ENCODE measurements around the gene XRCC2.
"Not testable (repeated sequence)": the region's sequence is repeated elsewhere in the genome, so short reads cannot be mapped to it uniquely, and the experiment has no call there.

Gene XRCC2

DNA sequence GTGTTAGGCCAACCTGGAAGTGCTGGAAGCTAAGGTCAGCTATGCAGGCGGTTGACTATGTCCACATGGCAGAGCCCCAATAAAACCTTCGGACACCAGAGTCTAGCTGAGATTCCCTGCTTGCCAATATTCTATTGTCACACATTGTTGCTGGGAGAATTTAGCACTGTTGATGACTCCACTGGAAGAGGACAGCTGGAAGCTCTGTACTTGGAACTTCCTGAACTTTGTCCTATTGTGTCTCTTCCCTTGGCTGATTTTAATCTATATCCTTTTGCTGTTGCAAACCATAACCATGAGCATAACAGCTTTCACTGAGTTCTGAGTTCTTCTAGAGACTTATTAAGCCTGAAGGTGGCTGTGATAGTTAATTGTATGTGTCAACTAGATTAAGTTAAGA, 12.0 kb downstream of the XRCC2 start:
- DNase-seq: no peak

DNA sequence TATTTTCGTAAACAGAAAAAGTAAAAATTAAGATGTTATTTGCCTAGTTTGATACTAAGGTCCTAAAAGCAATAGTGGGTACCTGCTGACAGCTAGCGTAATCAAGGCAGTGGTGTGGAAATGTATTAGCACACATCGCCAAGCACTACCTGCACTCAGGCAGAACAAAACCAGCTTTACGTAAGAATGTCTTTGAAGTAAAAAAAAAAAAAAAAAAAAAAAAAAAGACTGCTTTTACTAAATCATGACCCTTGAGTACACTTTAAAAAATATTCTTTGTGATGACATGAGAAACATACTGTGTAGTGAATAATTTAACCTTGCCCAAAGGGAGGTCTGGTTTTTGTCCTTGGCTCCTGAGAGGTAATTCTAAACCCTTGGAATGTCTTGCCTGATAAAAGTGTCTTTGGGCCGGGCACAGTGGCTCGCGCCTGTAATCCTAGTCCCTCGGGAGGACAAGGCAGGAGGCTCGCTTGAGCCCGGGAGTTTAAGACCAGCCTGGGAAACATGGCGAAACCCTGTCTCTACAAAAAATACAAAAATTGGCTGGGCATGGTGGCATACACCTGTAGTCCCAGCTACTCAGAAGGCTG, 12.7 kb downstream of the XRCC2 start:
- no peak for DNase-seq

DNA sequence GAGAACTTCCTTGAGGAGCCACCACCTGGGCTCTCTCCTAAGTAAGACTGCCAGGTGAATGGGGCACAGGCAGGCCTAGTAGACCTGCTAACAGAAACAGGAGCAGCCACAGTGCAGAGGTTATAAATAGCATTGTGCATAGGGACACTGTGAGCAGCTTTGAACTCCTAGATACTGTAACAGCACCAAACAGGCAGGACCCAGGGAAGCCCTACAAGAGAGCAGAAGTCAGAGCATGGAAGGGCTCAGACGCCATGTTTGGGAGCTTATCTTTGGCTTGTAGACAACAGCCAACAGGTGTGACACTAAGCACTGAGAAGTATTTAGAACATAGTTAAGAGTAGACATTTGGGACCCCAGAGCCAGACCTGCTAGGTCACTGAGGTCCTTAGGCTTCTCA, 14.5 kb downstream of the XRCC2 start:
- DNase-seq: no peak

DNA sequence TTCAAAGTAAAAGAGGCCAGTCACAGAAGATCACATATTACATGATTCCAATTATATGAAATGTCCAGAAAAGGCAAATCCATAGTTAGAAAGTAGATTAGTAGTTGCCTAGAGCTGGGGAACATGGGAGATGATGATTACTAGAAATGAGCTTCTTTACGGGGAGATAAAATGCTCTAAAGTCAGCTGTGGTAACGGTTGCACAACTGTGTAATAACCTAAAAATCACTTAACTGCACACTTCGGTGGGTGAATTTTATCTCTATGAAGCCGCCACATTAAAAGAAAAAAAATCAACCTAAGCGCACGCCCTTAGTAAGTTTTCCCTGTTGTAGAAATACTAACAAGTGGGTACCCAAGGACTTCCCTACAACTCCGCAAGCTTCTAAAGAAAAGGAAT, 15.9 kb downstream of the XRCC2 start:
- no peak for DNase-seq

DNA sequence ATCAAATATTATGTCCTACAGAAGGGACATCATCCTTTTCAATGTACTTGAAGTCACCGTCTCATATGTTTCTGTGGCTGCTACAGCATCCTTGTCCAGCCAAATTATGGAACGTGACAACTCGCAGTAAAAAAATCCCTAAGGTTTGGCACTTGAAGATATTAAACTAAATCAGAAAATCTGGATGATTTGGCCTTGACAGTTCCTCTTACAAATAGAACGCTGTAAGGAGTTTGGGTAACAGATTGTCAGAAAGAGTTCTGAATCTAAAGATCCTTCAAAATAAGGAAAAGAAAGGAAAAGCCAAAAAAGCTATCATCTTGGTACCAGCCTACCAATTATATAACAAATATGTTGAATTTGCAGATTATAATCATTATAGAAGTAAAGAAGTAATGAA, 21.0 kb downstream of the XRCC2 start:
- DNase-seq: no peak

DNA sequence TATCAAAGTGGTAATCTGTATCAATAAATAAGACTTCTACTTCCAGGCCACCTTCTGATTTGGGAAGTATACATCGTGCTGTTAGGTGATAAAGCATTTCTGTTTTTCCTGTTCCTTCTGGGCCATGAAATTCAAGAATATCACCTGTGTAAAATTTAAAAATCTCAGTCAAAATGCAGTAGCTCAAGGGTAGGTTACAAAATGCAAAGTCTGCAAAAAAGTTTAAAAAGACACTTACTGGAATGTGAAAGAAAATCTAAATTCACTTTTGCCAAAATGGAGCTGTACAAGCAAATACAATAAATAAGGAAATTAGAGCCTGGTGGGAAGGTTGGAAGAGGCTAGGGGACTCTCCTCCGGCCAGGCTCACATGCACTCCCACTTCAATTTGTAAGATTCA, 26.7 kb downstream of the XRCC2 start:
- no peak for DNase-seq

DNA sequence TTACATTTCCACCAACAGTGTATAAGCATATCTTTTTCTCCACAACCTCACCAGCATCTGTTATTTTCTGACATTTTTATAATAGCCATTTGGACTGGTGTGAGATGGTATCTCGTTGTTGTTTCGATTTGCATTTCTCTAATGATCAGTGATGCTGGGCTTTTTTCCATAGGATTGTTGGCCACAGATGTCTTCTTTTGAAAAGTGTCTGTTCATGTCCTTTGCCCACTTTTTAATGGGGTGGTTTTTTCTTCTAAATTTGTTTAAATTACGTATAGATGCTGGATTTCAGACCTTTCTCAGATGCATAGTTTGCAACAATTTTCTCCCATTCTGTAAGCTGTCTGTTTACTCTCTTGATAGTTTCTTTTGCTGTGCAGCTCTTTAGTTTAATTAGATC, 28.9 kb downstream of the XRCC2 start:
- no peak for DNase-seq

DNA sequence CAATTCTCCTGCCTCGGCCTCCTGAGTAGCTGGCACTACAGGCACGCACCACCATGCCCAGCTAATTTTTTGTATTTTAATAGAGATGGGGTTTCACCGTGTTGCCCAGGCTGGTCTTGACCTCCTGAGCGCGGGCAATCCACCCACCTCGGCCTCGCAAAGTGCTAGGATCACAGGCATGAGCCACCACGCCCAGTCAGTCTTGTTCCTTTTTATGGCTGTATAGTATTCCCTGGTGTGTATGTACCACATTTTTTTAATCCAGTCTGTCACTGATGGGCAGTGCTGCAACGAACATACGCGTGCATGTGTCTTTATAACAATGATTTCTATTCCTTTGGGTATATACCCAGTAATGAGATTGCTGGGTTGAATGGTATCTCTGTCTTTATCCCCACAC, 29.4 kb downstream of the XRCC2 start:
- not testable (repeated sequence) for DNase-seq

DNA sequence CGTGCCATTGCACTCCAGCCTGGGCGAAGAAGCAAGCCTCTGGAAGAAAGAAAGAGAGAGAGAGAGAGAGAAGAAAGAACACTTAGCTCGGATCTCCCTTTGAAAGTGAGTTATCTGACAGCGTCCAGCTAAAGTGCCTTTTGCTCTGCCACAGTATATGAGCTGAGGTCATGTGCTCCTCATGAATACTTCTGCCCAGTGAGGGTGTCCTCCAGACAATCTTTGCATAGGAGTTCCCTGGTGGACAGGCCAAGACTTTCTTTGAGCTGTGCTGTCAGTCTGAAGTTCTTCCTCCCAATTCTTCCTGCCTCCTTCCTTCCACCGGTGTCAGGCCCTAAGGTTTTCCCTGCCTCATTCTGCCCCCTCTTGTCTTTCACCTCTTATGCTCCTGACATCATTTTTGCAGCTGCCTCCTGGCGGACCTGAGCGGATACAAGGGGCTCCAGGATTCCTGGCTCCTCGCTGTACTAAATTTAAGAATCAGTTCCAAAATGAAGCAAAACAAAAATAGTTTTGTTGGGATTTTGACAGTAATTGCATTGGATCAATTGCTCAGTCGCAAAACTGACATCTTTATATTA, 31.9 kb downstream of the XRCC2 start:
- no peak for DNase-seq

DNA sequence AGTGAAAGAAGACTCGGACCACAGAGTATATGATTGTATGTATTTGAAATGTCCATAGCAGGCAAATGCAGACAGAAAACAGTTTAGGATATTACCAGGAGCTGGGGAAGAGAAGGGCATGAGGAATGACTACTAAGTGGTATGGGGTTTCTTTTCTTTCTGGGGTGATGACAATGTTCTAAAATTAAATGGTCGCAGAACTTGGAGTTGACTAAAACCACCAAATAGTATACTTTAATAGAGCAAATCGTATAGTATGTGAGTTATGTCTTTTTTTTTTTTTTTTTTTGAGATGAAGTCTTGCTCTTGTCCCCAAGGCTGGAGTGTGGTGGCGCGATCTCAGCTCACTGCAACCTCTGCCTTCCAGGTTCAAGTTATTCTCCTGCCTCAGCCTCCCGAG, 34.6 kb downstream of the XRCC2 start:
- DNase-seq: no peak

DNA sequence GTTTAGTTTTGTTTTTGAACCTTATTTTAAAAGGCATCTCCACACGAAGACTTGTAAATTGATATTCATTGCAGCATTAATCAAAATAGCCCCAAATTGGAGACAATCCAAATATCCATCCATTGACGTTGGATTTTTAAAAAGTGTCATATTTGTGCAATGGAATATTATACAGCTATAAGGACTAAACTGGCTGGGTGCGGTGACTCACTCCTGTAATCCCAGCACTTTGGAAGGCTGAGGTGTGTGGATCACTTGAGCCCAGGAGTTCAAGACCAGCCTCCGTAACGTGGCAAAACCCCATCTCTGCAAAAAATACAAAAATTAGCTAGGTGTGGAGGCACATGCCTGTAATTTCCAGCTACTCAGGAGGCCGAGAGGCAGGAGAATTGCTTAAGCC, 35.1 kb downstream of the XRCC2 start:
- no peak for DNase-seq

DNA sequence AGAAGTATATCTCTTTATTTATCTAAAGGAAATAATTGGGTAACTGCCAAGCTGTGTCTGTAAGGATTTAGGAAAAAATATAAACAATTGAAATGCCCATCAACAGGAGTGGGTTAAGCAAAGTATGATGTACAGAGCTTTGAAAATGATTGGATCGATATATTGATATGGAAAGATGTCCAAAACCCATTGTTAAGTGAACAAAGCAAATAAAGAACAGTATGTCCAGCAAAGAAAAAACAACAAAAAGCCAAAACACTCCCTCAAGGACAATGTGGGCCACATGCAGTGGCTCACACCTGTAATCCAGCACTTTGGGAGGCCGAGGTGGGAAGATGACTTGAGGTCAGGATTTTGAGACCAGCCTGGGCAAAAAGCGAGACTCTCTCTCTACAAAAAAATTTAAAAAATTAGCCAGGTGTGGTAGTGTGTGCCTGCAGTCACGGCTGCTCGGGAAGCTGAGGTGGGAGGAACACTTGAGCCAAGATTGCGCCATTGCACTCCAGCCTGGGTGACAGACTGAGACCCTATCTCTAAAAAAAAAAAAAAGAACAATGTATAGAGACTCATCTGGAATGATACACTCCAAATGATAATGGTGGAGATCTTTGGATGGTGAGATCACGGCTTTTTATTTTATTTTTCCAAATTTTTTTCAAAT, 37.9 kb downstream of the XRCC2 start:
- no peak for DNase-seq

DNA sequence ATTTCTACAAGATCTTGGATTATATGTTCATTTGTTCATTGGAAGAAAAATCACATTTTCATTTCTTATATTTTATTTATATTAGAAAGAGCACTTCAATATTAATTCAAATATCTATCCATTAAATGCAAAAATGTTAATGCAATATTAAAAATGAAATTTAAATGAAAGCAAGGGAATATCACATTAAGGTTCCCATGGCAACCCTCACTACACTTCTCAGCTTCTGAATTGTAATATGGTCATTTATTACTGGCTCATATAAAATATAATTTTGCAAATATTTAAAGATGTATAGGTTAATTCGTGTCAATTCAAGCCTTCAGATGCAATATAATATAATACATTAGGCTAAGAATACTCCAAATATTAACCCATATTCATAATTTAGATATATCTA, 38.8 kb downstream of the XRCC2 start:
- no peak for DNase-seq

DNA sequence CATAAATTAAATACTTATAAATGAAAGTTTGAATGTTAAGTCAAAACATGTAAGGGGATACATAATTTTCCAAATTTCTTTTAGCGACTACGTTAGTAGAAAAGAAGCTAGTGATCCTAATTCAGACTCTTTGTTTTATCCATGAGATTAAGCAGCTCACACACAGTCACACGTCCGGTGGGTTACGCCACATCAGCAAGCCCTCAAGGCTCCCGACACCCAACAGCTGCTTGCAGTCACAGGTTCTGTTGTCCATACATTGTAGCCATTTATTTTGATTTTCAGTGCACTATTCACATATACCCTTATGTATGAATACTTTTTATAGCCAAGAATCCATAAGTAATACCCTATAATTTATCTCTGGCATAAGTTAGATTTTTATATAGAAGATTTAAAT, 39.5 kb downstream of the XRCC2 start:
- DNase-seq: no peak

DNA sequence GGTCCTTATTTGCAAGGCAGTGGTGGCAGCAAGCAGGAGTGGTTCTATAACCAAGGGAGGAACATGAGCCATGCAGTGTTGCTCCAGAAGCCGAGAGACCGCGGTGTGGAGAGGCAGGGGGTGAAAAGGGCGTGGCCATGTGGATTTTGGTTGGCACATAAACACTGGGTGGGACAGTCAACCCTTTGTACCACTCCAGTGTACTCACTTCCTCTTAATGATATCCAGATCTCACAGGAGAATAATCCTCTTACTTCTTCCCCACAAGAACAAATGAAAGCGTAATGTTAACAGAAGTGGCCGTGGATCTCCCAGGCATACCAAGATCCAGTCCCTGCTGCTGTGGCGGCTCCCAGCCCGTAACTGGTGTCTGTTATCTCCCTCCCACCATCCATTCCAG, 42.4 kb downstream of the XRCC2 start:
- DNase-seq: no peak

DNA sequence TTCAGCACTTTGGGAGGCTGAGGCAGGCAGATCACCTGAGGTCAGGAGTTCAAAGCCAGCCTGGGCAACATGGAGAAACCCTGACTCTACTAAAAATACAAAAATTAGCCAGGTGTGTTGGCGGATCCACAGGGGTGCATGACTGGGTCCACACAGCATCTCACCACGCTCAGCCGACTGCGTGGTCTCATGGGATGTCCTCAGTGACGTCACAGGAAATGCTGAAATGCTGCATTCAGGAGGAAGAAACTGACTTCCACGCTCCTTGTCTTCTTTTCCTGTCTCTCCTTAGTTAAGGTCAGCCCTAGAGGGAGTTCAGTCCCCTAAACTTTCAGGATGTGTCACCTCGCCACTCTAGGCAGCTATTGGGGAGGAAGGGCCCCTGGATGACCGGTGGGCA, 42.9 kb downstream of the XRCC2 start:
- no peak for DNase-seq

DNA sequence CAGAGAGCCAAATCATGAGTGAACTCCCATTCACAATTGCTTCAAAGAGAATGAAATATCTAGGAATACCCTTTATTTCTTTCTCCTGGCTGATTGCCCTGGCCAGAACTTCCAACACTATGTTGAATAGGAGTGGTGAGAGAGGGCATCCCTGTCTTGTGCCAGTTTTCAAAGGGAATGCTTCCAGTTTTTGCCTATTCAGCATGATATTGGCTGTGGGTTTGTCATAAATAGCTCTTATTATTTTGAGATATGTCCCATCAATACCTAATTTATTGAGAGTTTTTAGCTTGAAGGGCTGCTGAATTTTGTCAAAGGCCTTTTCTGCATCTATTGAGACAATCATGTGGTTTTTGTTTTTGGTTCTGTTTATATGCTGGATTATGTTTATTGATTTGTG, 47.2 kb downstream of the XRCC2 start:
- DNase-seq: not testable (repeated sequence)

DNA sequence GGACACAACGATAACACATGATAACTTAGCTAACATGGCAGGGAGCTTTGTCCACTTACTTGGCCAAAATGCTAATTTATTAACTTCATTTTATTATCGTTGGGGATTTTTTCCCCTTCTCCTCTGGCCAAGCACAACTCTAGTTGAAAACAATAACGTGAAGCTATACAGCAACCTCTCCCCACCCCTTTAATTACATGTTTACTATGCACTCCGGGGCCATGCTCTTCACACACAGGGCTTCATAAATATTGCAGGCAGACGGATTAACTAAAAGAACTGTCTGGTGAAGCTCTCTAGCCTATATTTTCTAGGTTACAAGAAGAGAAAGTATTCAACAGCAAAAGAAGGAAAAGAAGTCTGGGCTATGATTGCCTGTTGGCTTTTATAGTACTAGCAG, 51.7 kb downstream of the XRCC2 start:
- no peak for DNase-seq

DNA sequence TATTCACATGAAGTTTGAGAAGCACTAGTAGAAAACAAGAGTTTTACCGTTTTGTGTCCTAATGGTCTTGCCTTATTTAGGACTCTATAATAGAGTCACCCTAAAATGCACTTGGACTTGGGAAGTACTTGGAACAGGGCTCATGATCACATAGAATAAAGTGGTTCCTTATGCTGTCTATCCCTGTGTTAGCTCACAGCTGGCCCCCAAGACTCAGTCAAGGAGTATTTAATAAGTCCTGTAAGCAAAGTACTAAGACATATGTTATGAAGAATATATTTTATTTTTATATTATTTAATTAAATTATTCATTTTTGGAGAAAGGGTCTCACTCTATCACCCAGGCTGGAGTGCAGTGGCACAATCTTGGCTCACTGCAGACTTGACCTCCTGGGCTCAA, 54.5 kb downstream of the XRCC2 start:
- no peak for DNase-seq

DNA sequence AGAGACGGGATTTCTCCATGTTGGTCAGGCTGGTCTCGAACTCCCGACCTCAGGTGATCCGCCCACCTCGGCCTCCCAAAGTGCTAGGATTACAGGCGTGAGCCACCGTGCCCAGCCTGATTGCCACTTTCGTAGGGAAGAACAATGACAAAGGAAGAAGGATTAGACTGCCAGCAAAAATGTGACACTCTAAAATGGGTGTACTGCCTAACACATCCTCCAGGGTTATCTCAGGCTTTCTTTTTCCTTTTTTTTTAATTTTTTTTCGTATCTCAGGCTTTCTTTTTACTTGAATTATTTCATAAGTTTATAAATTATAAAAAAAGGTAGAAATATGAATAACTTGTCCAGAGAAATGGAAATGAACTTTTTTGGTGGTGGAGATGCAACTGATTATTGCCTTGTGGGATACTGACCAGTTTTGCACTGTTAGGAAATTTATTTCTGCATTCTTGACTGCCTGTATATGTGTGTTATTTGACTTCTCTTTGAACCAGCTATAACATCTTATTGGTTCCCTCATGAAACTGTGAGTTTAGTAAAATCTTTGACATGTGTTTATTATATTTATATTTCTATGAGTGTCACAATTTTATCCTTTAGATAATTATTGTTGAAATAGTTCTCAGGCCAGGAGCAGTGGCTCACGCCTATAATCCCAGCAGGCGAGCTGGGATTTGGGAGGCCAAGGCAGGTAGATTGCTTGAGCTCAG, 56.8 kb downstream of the XRCC2 start:
- no peak for DNase-seq

DNA sequence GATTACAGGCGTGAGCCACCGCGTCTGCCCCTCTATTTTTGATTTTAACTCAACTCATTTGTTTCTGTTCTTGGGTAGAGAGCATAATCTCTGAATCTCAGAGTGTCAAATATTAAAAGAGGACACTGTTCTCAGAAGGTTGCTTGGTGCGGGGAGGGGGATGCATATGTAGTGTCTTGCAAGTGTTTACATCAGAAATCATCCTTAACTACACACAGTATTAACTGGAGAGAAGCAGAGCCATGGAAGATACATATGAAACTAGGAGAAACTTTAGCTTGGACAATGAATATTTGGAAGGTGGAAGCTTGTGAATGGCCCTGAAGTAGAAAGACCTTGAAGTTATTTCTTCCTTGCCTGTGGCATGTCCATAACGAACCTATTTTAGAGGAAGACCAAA, 57.5 kb downstream of the XRCC2 start:
- DNase-seq: no peak

DNA sequence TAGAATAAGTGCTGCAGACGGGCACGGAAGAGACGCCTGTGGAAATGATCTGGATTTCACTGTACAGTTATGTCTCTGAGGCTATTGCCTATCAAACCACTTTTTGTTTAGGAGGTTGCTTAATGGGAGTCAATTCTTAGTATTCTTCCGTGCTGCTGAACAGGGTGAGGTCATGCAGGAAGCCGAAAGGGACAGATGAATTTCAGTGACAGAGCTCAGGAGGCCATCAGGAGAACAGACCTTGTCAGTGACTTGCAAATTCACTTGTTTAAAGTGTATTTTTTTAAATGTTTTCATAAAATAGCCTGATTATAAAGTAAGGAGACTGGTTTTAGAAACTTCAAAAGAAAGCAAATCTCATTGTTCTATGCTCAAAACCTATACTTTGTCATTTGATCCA, 58.9 kb downstream of the XRCC2 start:
- DNase-seq: no peak

DNA sequence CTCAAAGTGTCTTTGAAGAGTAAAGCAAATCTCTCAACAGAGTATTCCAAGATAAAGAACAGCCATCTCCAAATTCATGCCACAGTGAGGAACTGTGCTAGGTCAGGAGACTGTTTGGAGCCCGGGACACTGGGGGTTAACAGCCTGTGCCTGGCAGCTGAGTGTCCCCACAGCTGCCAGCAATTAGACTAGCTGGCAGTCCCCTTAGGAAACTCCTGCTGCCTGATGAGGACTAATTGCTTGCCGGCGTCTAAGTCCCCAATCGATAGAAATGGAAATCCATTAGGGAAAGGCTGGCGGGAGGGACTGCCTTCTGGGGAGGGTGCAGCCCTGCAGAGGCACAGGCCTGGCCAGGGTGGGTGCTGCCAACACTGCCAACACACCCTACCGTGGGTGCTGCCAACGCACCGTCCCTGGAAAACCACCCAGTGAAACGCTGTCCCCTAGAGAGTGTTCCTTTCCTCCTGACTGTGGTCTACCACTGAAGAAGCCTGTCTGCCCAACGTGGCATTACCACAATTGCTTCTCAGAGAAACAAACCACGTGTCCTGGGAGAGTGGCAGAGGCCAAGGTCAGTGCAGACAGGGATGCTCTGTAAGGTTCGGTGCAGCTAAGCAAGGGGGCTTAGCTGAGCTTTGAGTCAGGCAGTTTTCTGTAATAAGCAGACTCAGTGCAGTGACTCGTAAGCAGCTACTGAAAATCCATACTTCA, 60.8 kb downstream of the XRCC2 start:
- DNase-seq: no peak

DNA sequence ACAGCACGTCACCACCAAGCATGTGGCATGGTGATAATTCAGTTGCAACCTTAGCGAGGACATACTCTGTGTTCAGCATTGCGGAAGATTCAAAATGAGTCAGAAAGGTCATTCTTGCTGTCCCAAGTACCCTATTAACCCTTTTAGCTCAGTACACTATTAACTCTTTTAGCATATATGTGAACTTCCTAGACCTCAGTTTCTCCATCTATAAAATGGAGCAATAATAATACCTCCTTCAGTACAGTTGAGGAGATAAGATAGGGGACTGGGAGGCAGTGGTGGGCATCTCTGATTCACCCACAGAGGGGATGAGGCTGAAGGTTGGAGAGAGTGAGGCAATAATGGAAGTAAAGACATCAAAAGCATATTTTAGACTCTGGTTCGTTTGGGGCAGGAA, 67.3 kb downstream of the XRCC2 start:
- DNase-seq: no peak

Data from CD4-positive, alpha-beta T cell treated with Interleukin-17A for 4 hours (primary cell).